ENCODE measurements around the gene PDLIM4.

The PDLIM4 gene

GRCh38 chr5:132313961-132314432 is 56.5 kb downstream of the PDLIM4 start:
- DNase-seq, result no peak

- no peak for DNase-seq
These were observed 58.1 kb downstream of the PDLIM4 start for GRCh38 chr5:132315529-132316067.

- no peak for DNase-seq
These were observed 62.5 kb downstream of the PDLIM4 start for GRCh38 chr5:132319975-132320374.

- DNase-seq, result no peak
These were observed 63.7 kb downstream of the PDLIM4 start for GRCh38 chr5:132321109-132321721.

- no peak for DNase-seq
These were observed 64.8 kb downstream of the PDLIM4 start for GRCh38 chr5:132322266-132322665.
